WTC11 (cell line): Measurements from ENCODE around the gene PRKN. TPM values are rescaled to one million over a fixed set of nuclear protein-coding genes. Genes with fewer than 3 reads are reported as not detected.

Experiments used
- ATAC-seq: fragments of 200-7000 bp; cut with Tn5 transposase; 2 replicates; pipeline ENCODE4 v1.10.0; 2021; ENCODE audit warnings: mild to moderate bottlenecking, moderate library complexity
- CTCF ChIA-PET: fragments of 300-600 bp; sonication (Branson Sonifier 250); formaldehyde crosslinking; loops from one replicate; lab custom pipeline; 2021; ENCODE audit warnings: antibody characterized with exemption; lab: Charles Lee
- POLR2A ChIA-PET: fragments of 350-600 bp; sonication (Branson Sonifier 250); formaldehyde crosslinking; loops from one replicate; lab custom pipeline; 2021; ENCODE audit warnings: antibody characterized with exemption; lab: Charles Lee
- DNase-seq: peaks from one replicate; pipeline ENCODE4 v3.0.0; 2021; ENCODE audit warnings: low spot score
- H3K27ac Mint-ChIP-seq: 2 replicates; pipeline ENCODE4 v1.8.0; 2021; ENCODE audit warnings: mixed read lengths
- H3K27me3 Mint-ChIP-seq: 2 replicates; pipeline ENCODE4 v1.8.0; 2021; ENCODE audit warnings: low read depth, mild to moderate bottlenecking, moderate library complexity, mixed read lengths
- H3K36me3 Mint-ChIP-seq: 2 replicates; pipeline ENCODE4 v1.8.0; 2021; ENCODE audit warnings: mixed read lengths
- H3K4me1 Mint-ChIP-seq: 2 replicates; pipeline ENCODE4 v1.8.0; 2022; ENCODE audit warnings: mixed read lengths
- H3K4me3 Mint-ChIP-seq: 2 replicates; pipeline ENCODE4 v1.8.0; 2021; ENCODE audit warnings: mild to moderate bottlenecking, moderate library complexity, mixed read lengths
- H3K9me3 Mint-ChIP-seq: 2 replicates; pipeline ENCODE4 v1.8.0; 2021; ENCODE audit warnings: mixed read lengths
- AR ChIP-seq: fragments of 250-450 bp; sonication (Bioruptor Pico); IDR thresholded peaks from 2 replicates; pipeline ENCODE4 v1.9.0; 2021; ENCODE audit warnings: mild to moderate bottlenecking
- ATF3 ChIP-seq: sonication (generic); formaldehyde crosslinking; conservative IDR thresholded peaks from 2 replicates; pipeline ENCODE4 v1.8.1; 2022; ENCODE audit warnings: mild to moderate bottlenecking, missing genetic modification reagents
- CDX4 ChIP-seq: fragments of 250-450 bp; sonication (Bioruptor Pico); IDR thresholded peaks from 2 replicates; pipeline ENCODE4 v1.9.0; 2021; ENCODE audit warnings: moderate library complexity, mild to moderate bottlenecking, inconsistent platforms, borderline replicate concordance
- CREB1 ChIP-seq: sonication (generic); formaldehyde crosslinking; IDR thresholded peaks from 2 replicates; pipeline ENCODE4 v1.8.0; 2023; ENCODE audit warnings: mild to moderate bottlenecking, missing genetic modification reagents
- E2F5 ChIP-seq: sonication (generic); formaldehyde crosslinking; IDR thresholded peaks from 2 replicates; pipeline ENCODE4 v1.8.1; 2022; ENCODE audit warnings: mild to moderate bottlenecking, moderate library complexity, missing genetic modification reagents
- ERG ChIP-seq: fragments of 250-450 bp; sonication (Bioruptor Pico); IDR thresholded peaks from 2 replicates; pipeline ENCODE4 v1.8.0; 2021; ENCODE audit warnings: mild to moderate bottlenecking
- FOXJ3 ChIP-seq: sonication (generic); formaldehyde crosslinking; IDR thresholded peaks from 2 replicates; pipeline ENCODE4 v1.9.0; 2021; ENCODE audit warnings: missing genetic modification reagents, mild to moderate bottlenecking, borderline replicate concordance
- MYBL2 ChIP-seq: sonication (generic); formaldehyde crosslinking; IDR thresholded peaks from 2 replicates; pipeline ENCODE4 v1.8.1; 2023; ENCODE audit warnings: mild to moderate bottlenecking, moderate library complexity, missing genetic modification reagents
- NFE2L1 ChIP-seq: sonication (generic); formaldehyde crosslinking; IDR thresholded peaks from 2 replicates; pipeline ENCODE4 v1.8.1; 2023; ENCODE audit warnings: missing genetic modification reagents
- NR2C2 ChIP-seq: sonication (generic); formaldehyde crosslinking; IDR thresholded peaks from 2 replicates; pipeline ENCODE4 v1.8.0; 2022; ENCODE audit warnings: mild to moderate bottlenecking, missing genetic modification reagents
- NR3C1 ChIP-seq: sonication (generic); formaldehyde crosslinking; conservative IDR thresholded peaks from 2 replicates; pipeline ENCODE4 v1.8.1; 2023; ENCODE audit warnings: low read depth, mild to moderate bottlenecking, missing genetic modification reagents
- PRDM15 ChIP-seq: sonication (generic); formaldehyde crosslinking; IDR thresholded peaks from 2 replicates; pipeline ENCODE4 v1.8.0; 2022; ENCODE audit warnings: missing genetic modification reagents
- TEAD1 ChIP-seq: sonication (generic); formaldehyde crosslinking; IDR thresholded peaks from 2 replicates; pipeline ENCODE4 v1.8.0; 2022; ENCODE audit warnings: mild to moderate bottlenecking, missing genetic modification reagents
- TEAD4 ChIP-seq: sonication (generic); formaldehyde crosslinking; IDR thresholded peaks from 2 replicates; pipeline ENCODE4 v1.8.0; 2022; ENCODE audit warnings: mild to moderate bottlenecking, missing genetic modification reagents
- ZNF219 ChIP-seq: sonication (generic); formaldehyde crosslinking; IDR thresholded peaks from 2 replicates; pipeline ENCODE4 v1.8.0; 2023; ENCODE audit warnings: missing genetic modification reagents, mild to moderate bottlenecking, borderline replicate concordance
- ZNF416 ChIP-seq: fragments of 250-450 bp; sonication (Bioruptor Pico); IDR thresholded peaks from 2 replicates; pipeline ENCODE4 v1.9.0; 2021; ENCODE audit warnings: mild to moderate bottlenecking, inconsistent platforms
- total RNA-seq: library from RNA; stranded (reverse); gene quantifications from 3 replicates; pipeline ENCODE4 v1.2.3, GENCODE V29; 2021
- TF ChIP-seq, protein P1 (sequence below): sonication (generic); formaldehyde crosslinking; IDR thresholded peaks from 2 replicates; pipeline ENCODE4 v1.8.1; 2022; ENCODE audit warnings: low read depth, mild to moderate bottlenecking, moderate library complexity, missing genetic modification reagents, borderline replicate concordance

PRKN gene
- total RNA-seq, 1 experiment from 2014 or later = 0.59 TPM

DNA sequence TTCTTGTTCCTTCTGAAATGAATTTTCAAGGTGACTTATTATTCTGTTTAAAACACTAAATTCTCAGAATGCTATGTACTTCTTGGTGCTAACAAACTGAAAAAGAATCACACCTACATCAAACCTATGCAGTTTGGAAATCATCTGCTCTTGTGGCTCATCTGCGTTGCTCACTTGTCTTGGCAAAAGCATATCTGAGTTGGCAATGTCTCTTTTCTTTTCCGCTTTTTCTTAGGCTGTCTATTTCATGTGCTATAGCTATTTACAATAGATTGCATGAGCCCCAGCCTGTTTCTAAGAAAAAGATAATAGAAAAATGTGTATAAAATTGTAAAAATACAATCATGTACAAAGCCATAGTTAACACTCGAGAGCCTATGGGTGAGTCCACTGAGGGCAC lies 1104.8 kb downstream of the PRKN start (continued):
- TF ChIP-seq AR (CRISPR knock-in tag) (no peak), ZNF416 (CRISPR knock-in tag) (no peak), TEAD1 (no peak), NR3C1 (CRISPR knock-in tag) (no peak), NR2C2 (no peak), TEAD4 (CRISPR knock-in tag) (no peak), PRDM15 (CRISPR knock-in tag) (no peak), E2F5 (CRISPR knock-in tag) (no peak), CREB1 (CRISPR knock-in tag) (no peak), ZNF219 (CRISPR knock-in tag) (no peak)

DNA sequence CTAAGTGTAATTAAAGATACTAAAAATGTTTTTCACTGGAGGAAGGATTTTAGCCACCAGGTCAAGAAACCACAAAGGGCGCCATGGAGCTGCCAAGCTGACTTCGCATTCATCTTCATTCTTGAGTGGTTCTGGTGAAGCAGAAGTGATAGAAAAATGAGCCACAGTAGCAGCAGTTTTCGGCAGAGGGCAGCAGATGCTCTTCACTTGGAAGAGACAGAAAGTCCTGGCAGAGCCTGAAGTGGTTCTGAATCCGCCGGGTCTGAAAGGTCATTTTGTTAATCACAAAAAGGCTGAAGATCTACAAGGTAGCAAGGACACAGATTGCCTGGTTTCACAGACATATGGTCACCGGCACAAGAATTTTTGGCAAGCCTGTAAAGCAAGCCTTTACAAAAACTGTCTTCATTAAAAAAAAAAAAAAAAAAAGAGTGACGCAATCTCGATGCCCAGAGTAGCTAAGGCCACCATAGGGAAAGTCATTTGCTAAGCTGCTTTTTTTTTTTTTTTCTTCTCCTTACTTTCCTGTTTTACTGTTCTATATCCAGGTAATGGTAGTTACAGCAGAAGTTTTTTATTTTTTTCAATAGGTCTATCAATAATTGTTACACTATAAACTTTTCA lies 1108.6 kb downstream of the PRKN start:
- CTCF ChIA-PET = interaction anchor here (0.6 to 2.2 kb wide), 20 partner anchors 10 to 960 kb away, joined by 3 to 20 read pairs (median 3); no protein-coding TSS in a partner anchor
- TF ChIP-seq, protein P1, sequence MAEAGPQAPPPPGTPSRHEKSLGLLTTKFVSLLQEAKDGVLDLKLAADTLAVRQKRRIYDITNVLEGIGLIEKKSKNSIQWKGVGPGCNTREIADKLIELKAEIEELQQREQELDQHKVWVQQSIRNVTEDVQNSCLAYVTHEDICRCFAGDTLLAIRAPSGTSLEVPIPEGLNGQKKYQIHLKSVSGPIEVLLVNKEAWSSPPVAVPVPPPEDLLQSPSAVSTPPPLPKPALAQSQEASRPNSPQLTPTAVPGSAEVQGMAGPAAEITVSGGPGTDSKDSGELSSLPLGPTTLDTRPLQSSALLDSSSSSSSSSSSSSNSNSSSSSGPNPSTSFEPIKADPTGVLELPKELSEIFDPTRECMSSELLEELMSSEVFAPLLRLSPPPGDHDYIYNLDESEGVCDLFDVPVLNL = no peak
- no peak for TF ChIP-seq MYBL2
- no peak for TF ChIP-seq NR2C2
- ATAC-seq = peak; percentile 88
- Mint-ChIP-seq H3K36me3 (no peaks in the 10 kb centered on the region), H3K4me1 (no peaks in the 10 kb centered on the region), H3K27ac (no peak overlapping the region), H3K27me3 (no peaks in the 10 kb centered on the region), H3K9me3 (no peaks in the 10 kb centered on the region), H3K4me3 (no peak overlapping the region)
- peak; percentile 54 for DNase-seq
- POLR2A ChIA-PET = interaction anchor here (0.6 kb wide), 1 partner anchor 137 kb away, joined by 3 read pairs; no protein-coding TSS in a partner anchor

DNA sequence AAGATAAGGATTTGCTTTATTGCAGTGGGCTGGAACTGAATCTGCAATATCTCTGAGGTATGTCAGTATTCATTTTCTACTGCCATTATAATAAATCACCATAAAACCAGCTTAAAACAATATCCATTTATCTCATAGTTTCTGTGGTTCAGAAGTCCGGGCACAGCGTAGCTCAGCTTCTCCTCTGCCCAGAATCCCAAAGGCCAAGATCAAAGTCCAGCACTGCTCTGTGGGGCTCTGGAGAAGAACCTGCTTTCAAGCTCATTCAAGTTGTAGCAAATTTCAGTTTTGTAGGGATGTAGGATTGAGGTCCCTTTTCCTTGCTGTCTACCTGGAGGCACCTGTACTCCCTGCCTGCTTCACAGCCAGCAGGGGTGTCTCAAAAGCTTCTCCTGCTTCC lies 1113.9 kb downstream of the PRKN start:
- H3K4me1 Mint-ChIP-seq = no peaks in the 10 kb centered on the region
- TF ChIP-seq, protein P1 = no peak
- no peak for TF ChIP-seq FOXJ3 (CRISPR knock-in tag)
- TF ChIP-seq ERG = no peak
- no peak for TF ChIP-seq CDX4 (CRISPR knock-in tag)
- no peak for TF ChIP-seq CREB1 (CRISPR knock-in tag)
- TF ChIP-seq ATF3 = no peak
- no peak for TF ChIP-seq NFE2L1 (CRISPR knock-in tag)
- TF ChIP-seq, all 79 proteins: peak for 0
- POLR2A ChIA-PET = no interaction called here
- Mint-ChIP-seq H3K27ac (no peak overlapping the region), H3K4me3 (no peak overlapping the region), H3K36me3 (peaks cover 4% of the 10 kb centered on the region; the same call in 1 of the 2 replicates), H3K27me3 (no peaks in the 10 kb centered on the region), H3K9me3 (peaks cover 19% of the 10 kb centered on the region)
- ATAC-seq (no peak), DNase-seq (no peak)
- CTCF ChIA-PET = no interaction called here
